IgD-negative memory B cell (primary cell): ENCODE measurements around the gene ARSA. TPM values are rescaled to one million over a fixed set of nuclear protein-coding genes. Genes with fewer than 3 reads are reported as not detected.

ENCODE experiments used
- H3K27ac Mint-ChIP-seq, 3 donors: one replicate each; pipeline ENCODE4 v1.8.0; 2020 to 2022; ENCODE audit warnings: mild to moderate bottlenecking in 3 of 3, mixed read lengths in 3 of 3, moderate library complexity in 1 of 3
- H3K27me3 Mint-ChIP-seq: one replicate; pipeline ENCODE4 v1.8.0; 2021; ENCODE audit warnings: mixed read lengths
- H3K36me3 Mint-ChIP-seq: one replicate; pipeline ENCODE4 v1.8.0; 2020; ENCODE audit warnings: mild to moderate bottlenecking, mixed read lengths
- H3K4me1 Mint-ChIP-seq, 3 donors: one replicate each; pipeline ENCODE4 v1.8.0; 2020 to 2022; ENCODE audit warnings: mixed read lengths in 3 of 3, mild to moderate bottlenecking in 1 of 3
- H3K4me3 Mint-ChIP-seq, 4 donors: one replicate each; pipeline ENCODE4 v1.8.0; 2020 to 2022; ENCODE audit warnings: mild to moderate bottlenecking in 4 of 4, mixed read lengths in 4 of 4, moderate library complexity in 3 of 4
- H3K9me3 Mint-ChIP-seq, 3 donors: one replicate each; pipeline ENCODE4 v1.8.0; 2020 to 2021; ENCODE audit warnings: mixed read lengths in 3 of 3, mild to moderate bottlenecking in 1 of 3
- polyA plus RNA-seq: library from polyadenylated mRNA; unstranded; fragments of 300-500 nt; fragmentation: Illumina TruSeq; gene quantifications from one replicate; pipeline ENCODE4 v1.2.3, GENCODE V29; 2021

The ARSA gene
- 11.5 TPM for polyA plus RNA-seq

GRCh38 chr22:50627642-50628542 is at the start of gene ARSA:
Gene ARSA, minus strand, starts transcription at chr22:50628152. Its CDS starts 373 bp downstream, at chr22:50627779.
- Mint-ChIP-seq H3K4me1 (peaks cover 0 to 10% (median 8%) of the 10 kb centered on the region in 3 donors), H3K36me3 (no peaks in the 10 kb centered on the region), H3K27ac (peak within 1 kb of the TSS; percentile 22 to 89 (median 81)), H3K9me3 (no peaks in the 10 kb centered on the region), H3K4me3 (peak within 1 kb of the TSS; percentile 83 to 95 (median 90)), H3K27me3 (no peaks in the 10 kb centered on the region)

- H3K4me1 Mint-ChIP-seq: peaks cover 0 to 4% (median 2%) of the 10 kb centered on the region in 3 donors
- H3K9me3 Mint-ChIP-seq: no peaks in the 10 kb centered on the region
- H3K27ac Mint-ChIP-seq: no peak overlapping the region
- H3K4me3 Mint-ChIP-seq: peak overlapping the region in 1 of 4 donors; percentile 8
- H3K36me3 Mint-ChIP-seq: no peaks in the 10 kb centered on the region
- H3K27me3 Mint-ChIP-seq: peaks cover 21% of the 10 kb centered on the region
Observed at GRCh38 chr22:50676661-50677492, 48.9 kb upstream of the ARSA start.

GRCh38 chr22:50676180-50676636 is 48.3 kb upstream of the ARSA start:
- Mint-ChIP-seq H3K9me3 (no peaks in the 10 kb centered on the region), H3K27me3 (peaks cover 27% of the 10 kb centered on the region), H3K36me3 (no peaks in the 10 kb centered on the region), H3K27ac (no peak overlapping the region), H3K4me1 (peaks cover 0 to 6% (median 2%) of the 10 kb centered on the region in 3 donors), H3K4me3 (peak overlapping the region in 2 of 4 donors; percentile 8 to 74)

- Mint-ChIP-seq H3K27me3 (peaks cover 32% of the 10 kb centered on the region), H3K27ac (peak overlapping the region in 1 of 3 donors; percentile 41), H3K4me1 (peaks cover under 1 to 6% (median 2%) of the 10 kb centered on the region in 3 donors), H3K36me3 (no peaks in the 10 kb centered on the region), H3K9me3 (no peaks in the 10 kb centered on the region), H3K4me3 (peak overlapping the region in 3 of 4 donors; percentile 60 to 74 (median 65))
Observed at GRCh38 chr22:50675553-50676179, 47.7 kb upstream of the ARSA start.

- H3K9me3 Mint-ChIP-seq: no peaks in the 10 kb centered on the region
- no peak overlapping the region for H3K27ac Mint-ChIP-seq
Observed at GRCh38 chr22:50674606-50675552, 46.9 kb upstream of the ARSA start.

DNA sequence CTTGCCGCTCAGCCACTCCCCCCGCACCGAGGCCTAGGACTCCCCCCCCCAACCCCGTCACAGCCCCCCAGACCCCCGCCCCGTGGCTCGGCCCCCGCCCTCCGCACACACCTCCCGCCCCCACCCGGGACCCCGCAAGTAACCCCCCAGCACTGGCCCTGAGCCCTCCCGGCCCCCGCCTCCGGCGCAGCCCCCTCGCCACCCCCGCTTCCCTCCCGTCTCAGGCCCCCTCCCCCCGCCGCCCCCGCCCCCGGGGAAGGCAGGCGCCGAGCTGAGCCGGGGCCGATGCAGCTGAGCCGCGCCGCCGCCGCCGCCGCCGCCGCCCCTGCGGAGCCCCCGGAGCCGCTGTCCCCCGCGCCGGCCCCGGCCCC is 46.2 kb upstream of the ARSA start:
- Mint-ChIP-seq H3K4me3 (no peak overlapping the region), H3K27me3 (peaks cover 38% of the 10 kb centered on the region), H3K4me1 (peaks cover 2 to 6% (median 3%) of the 10 kb centered on the region in 3 donors), H3K9me3 (no peaks in the 10 kb centered on the region), H3K27ac (no peak overlapping the region), H3K36me3 (no peaks in the 10 kb centered on the region)

More at GRCh38 chr22:50674606-50675552, 46.9 kb upstream of the ARSA start:
- Mint-ChIP-seq H3K4me1 (peaks cover 2 to 6% (median 3%) of the 10 kb centered on the region in 3 donors), H3K36me3 (no peaks in the 10 kb centered on the region), H3K4me3 (peak overlapping the region in 3 of 4 donors; percentile 60 to 85 (median 65)), H3K27me3 (peaks cover 36% of the 10 kb centered on the region)

DNA sequence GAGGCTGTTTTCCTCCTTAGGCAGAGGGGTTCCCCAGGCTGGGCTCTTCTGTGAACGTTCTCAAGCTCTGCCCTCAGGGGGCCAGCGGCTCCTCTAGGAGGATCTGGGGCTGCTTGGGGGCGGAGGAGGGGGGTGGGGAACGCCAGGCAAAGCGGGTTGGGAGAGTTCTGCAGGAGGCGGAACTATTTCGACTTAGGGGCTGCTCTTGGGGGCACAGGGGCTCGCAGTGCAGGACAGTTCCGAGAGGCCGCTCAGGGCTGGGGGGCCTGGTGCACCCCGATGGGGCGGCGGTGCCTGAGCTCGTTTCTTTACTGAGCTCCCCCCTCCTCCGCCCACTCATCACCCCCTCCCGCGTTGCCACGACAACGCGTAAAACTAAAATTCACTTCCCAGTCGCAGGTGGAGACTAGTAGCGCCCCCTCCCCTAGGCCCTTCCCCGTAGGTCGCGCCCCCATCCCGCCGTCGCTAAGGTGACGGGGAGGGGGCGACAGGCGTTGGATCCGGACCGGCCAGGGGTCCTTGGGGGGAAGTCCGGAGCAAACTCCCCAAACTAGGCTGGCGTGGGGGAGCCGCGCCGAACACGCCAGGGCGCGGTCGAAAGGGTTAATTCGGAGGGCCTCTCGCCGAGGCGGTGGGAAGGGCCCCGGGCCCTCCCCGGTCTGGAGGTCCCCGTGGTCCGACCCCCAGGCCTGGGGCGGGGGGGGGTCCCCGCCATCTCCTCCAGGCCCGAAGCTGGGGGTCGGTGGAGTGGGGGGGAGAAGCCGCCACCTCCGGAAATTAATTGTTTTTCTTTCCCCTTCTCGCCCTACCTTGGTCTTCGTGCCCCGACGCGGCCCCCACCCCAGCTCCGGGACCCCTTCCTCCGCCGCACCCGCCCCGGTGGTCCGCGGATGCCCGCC is 45.5 kb upstream of the ARSA start:
- H3K4me3 Mint-ChIP-seq: peak overlapping the region in 3 of 4 donors; percentile 63 to 82 (median 76)
- no peaks in the 10 kb centered on the region for H3K36me3 Mint-ChIP-seq
- peaks cover 2 to 6% (median 3%) of the 10 kb centered on the region in 3 donors for H3K4me1 Mint-ChIP-seq
- H3K27me3 Mint-ChIP-seq: peaks cover 39% of the 10 kb centered on the region
- H3K27ac Mint-ChIP-seq: peak overlapping the region in 1 of 3 donors; percentile 43
- no peaks in the 10 kb centered on the region for H3K9me3 Mint-ChIP-seq

- H3K4me3 Mint-ChIP-seq: peak within 1 kb of the TSS in 3 of 4 donors; percentile 63 to 82 (median 76)
- peaks cover 2 to 6% (median 3%) of the 10 kb centered on the region in 3 donors for H3K4me1 Mint-ChIP-seq
- no peaks in the 10 kb centered on the region for H3K9me3 Mint-ChIP-seq
- peaks cover 44% of the 10 kb centered on the region for H3K27me3 Mint-ChIP-seq
- H3K36me3 Mint-ChIP-seq: no peaks in the 10 kb centered on the region
- peak within 1 kb of the TSS in 1 of 3 donors; percentile 43 for H3K27ac Mint-ChIP-seq
Observed at GRCh38 chr22:50672471-50673230, 44.7 kb upstream of the ARSA start, which contains the start of gene SHANK3. Gene SHANK3, plus strand, starts transcription at chr22:50672823.

DNA sequence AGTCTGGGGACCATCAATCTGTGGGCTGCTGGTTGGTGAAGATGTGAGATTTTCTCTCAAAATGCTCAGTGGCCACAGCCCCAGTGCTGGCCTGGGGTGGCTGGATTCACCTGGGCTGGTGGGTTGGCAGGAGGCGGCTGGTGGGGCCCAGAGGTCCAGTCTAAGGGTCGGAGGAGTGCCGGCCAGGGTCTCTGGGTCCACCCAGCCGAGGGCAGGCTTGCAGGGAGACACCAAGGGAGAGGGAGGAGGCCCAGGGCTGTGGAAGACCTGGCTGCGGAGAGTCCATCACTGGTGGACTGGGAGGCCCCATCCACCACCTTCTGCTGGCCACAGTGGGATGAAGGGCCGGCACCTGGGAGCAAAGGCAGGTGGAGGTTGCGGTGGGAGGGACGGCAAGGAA is 44.1 kb upstream of the ARSA start:
- H3K36me3 Mint-ChIP-seq: no peaks in the 10 kb centered on the region
- H3K9me3 Mint-ChIP-seq: no peaks in the 10 kb centered on the region
- peak overlapping the region in 1 of 4 donors; percentile 73 for H3K4me3 Mint-ChIP-seq
- H3K4me1 Mint-ChIP-seq: peaks cover 2 to 6% (median 3%) of the 10 kb centered on the region in 3 donors
- H3K27ac Mint-ChIP-seq: no peak overlapping the region
- H3K27me3 Mint-ChIP-seq: peaks cover 44% of the 10 kb centered on the region

DNA sequence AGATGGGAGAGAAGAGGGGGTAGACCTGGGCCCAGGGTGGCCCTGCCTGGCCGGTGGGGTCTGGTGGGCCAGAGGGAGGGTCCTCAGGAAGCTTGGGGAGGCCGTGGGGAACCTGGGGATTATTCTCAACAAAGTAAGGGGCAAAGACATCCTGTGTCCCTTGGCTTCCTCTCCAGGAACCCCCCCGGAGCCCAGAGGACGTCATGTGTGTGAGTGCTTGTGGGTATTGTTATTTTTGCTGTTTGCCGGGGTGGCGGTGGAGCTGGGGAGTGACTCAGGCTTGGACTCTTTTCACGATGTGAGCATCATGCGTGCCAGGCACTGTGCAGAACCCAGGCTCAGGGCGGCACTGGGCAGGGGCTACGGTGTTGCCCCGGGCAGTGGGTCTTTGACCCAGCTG is 43.7 kb upstream of the ARSA start:
- H3K9me3 Mint-ChIP-seq: no peaks in the 10 kb centered on the region
- peak overlapping the region in 2 of 4 donors; percentile 43 to 51 for H3K4me3 Mint-ChIP-seq
- H3K27ac Mint-ChIP-seq: no peak overlapping the region
- peaks cover 46% of the 10 kb centered on the region for H3K27me3 Mint-ChIP-seq
- no peaks in the 10 kb centered on the region for H3K36me3 Mint-ChIP-seq
- H3K4me1 Mint-ChIP-seq: peaks cover 2 to 6% (median 3%) of the 10 kb centered on the region in 3 donors

DNA sequence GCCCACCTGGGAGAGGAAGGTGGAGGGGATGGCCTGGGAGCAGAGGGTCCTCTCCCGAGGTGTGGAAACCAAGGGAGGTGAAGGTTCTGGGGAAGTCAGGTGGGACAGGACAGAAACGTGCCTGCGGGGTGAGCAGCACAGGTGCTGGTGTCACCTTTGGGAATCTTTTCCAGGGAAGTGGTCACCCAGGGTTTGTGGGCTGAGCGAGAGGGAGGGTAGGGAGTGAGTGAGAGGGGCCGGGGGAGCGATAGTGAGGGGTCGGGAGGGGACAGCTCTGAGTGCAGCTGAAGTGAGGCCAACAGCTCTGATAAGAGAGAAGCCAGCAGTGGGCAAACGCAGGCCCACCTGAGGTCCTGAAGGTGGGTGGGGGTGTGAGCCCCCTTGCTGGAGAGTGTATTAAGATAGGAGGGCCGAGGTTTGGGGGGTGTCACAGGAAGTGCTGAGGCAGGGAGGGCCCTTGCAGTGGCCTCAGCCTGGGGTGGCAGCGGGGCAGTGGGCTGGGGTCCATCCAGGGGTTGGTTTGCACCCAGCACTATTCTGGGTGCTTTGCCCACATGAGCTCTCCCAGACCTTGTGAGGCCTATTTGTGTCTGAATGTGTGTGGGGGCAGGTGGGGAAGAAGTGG is 43.1 kb upstream of the ARSA start:
- Mint-ChIP-seq H3K4me3 (peak overlapping the region in 1 of 4 donors; percentile 43), H3K27ac (no peak overlapping the region), H3K4me1 (peaks cover 2 to 6% (median 3%) of the 10 kb centered on the region in 3 donors)

DNA sequence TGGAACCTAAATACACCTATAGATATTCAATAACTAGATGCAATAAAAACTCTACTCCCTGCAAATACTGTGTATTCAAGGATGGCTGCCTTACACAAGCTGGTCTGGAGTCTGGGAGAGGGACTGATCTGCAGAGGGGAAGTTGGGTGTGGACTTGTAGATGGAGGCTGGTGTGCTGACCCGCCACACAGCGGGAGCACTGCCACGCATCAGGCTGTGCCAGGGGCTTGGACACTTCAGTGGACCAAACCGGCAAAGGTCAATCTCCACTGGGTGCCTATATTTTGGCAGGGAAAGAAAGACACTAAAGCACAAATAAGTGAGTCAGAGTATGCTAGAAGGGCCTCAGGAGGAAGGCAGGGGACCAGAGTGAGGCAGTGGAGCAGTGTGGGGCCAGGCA is 42.6 kb upstream of the ARSA start:
- Mint-ChIP-seq H3K4me3 (peak overlapping the region in 1 of 4 donors; percentile 15), H3K4me1 (peaks cover 2 to 6% (median 3%) of the 10 kb centered on the region in 3 donors), H3K27me3 (peaks cover 48% of the 10 kb centered on the region), H3K36me3 (no peaks in the 10 kb centered on the region), H3K9me3 (no peaks in the 10 kb centered on the region), H3K27ac (no peak overlapping the region)

More for the DNA sequence above, 43.1 kb upstream of the ARSA start:
- H3K36me3 Mint-ChIP-seq: no peaks in the 10 kb centered on the region
- peaks cover 52% of the 10 kb centered on the region for H3K27me3 Mint-ChIP-seq
- H3K9me3 Mint-ChIP-seq: no peaks in the 10 kb centered on the region
